GM21737 (cell line): ENCODE data around the gene SPRR5.

Experiments used
- ATAC-seq: cut with Tn5 transposase; IDR thresholded peaks from one replicate; pipeline ENCODE4 v1.9.1; 2021; ENCODE audit warnings: mild to moderate bottlenecking, moderate library complexity; ENCODE audit not compliant: unreplicated experiment

Gene SPRR5

DNA sequence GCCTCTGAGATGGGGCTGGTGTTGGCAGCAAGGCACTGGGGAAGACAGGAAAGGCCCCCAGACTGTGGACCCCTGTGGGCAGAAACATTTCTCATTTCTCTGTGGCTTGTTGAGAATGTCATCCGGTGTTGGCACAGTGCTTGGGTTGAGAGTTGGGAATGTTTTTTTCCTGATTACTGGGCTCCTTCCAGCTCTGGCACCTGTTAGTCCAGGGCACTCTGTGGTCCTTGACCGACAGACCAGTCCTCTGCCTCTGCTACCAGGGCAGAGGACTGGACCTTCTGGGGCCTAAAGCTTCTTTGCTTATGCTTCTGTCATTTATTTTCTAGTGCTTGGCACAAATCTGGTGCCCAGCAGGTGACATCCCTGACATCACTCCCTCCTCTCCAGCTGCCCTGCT lies 4.8 kb upstream of the SPRR5 start:
- no peak for ATAC-seq

DNA sequence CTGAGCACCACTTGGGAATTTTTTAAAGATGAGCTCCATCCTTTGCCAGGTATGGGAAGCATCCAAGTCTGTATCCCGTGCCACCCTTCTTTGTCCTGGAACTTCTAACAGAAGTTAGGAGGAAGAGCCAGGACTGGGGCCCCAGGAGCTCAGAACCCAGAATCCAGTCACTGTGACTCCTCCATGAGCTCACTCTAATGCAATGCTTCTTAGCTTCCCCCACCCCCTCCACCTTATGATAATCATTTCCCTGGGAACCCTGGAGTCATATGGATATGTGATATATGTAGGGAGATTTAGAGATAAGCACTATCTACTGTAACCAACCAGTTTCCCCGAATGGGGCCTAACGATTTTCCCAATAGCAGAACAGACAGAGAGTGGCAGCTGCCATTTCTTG lies 758 bp upstream of the SPRR5 start:
- ATAC-seq, result no peak

DNA sequence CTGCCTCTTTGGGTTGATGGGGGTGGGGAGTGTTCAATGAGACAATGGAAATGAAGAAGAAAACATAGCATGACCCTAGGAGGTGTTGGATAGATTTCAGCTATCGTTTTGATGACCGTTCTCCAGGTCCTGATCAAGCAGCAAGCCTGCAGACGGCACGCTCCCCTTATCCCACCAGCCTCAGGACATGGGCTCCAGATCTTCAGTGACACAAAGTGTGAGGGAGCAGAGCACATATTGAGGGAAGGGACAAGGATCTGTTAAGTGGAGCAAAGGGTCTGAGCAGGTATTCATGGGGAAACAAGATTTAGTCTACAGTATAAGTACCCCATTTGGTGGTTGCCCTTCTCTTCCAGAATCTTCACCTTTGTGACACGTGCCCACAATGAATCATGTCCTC lies 4.7 kb downstream of the SPRR5 start:
- ATAC-seq, result no peak

DNA sequence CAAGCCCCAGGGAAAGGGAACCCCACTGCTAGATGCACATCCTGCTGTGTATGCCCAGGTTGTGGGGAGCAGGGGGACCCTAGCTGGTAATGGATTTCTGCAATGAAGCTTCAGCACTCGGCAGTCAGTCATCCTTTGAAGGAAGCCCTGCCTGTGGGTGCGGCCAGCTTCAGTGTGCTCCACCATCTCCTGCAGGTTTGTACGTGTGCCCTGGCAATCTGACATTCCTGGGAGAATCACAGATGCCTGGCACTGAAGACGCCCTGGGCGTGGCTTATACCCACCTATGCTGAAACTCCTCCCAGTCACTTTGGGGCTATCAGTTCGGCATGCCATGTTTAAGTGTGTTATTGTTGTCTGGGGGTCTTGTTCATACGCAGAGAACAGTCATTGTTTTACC lies 6.8 kb downstream of the SPRR5 start:
- no peak for ATAC-seq

DNA sequence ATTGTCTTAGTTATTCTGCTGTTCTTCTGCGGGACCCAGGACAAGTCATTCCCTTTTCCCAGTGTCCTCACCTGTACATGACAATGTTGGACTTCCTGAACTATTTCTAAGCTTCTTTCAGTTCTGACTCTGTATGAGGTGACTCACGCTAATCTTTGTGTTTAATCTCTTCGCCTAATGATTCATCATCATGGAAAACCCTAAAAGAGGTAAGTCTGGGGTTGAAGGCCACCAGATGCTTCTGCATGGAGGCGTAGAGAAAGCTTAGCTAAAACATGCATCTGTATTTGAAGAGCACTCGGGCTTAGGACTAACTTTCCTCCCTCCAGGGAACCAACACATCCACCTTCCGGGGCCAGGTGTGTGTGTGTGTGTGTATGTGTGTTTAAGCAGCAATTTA lies 7.4 kb downstream of the SPRR5 start:
- ATAC-seq, result no peak

DNA sequence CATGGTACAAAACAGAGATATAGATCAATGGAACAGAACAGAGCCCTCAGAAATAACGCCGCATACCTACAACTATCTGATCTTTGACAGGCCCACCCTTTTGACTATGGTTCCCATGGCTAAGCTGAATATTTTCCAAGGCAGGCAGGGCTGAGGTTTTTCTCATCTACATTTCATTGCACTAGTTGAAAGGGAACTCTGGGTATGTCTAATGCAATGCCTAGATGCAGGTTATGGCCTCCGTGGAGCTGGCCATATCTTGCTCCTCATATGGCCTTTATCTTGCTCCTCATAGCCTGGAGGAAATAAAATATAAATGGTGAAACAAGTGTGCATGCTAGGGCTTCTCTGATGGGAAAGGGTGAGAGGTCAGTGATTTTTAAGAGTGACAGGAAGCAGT lies 10.6 kb downstream of the SPRR5 start:
- ATAC-seq, result no peak

DNA sequence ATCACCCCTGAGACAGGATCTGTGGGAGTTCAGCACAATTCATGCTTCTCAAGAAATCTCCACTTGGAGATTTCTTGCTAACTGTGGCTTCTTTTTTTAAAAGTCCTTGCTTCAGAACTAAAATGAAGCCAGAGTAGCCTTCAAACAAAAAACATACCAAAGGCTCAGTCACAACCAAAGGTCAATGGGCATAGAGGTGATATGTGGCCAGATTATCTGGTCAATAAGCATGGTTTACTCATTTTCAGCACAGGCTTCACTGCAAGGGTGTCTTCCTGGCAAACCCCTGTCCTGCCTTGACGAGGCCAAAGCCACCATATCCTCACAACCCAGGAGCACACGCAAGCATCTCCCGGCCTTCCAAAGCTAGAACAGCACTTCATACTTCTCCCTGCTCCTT lies 12.3 kb downstream of the SPRR5 start:
- ATAC-seq, result no peak

DNA sequence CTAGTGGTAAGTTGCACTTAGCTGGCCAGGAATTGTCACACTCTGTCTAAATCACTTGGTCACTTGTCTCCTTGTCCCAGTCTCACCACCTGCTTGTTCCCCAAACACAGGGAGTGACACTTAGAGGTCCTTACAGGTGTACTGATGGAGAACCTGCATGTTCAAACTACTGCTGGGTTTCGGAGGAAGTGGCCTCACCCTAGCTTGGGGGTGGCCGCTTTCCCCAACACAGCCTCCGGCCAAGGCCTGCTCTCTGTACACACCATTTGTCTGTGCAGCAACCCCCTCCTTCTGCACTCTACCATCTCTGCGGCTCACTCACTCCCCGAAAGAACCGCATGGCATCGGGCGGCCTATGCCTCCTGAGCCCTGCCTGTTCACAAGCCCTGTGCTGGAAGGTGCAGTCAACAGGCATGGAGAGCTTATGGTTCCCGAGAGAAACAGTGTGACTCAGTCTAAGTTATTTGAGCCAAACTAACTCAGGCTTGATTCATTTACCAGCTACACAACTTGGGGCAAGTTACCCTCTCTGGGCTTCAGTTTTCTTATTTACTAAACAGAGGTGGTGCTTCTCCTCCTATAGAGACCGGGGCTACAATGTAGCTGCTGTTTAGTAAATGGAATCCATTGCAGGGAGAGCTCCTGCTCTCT lies 12.9 kb downstream of the SPRR5 start:
- no peak for ATAC-seq

DNA sequence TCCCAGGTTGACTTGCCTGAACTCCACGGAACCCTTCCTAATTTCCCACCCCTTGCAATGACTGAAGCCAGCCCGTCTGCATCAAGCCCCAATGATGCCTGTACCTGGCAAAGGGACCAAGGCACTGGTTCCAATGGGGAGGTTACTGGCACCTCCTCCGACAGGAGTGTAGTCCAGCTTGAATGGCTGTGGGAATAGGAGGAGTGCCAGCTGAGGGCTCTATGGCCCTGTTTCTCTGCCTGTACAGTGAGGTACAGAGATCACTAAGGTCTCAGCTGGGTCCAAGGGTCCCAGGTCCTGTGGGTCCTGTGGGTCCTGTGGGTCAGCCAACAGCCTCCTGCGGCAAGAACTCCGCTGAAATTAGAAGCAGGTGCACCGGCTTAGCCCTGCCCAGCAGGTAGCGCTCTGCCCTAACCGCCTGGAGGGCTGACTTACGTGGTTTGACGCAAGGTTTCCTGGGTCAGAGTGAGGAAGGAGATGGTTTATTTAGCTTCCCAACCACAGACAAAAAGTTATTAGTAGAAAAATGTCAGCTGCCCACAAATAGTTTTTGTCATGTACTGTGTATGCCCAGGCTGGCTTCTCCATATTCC lies 13.5 kb downstream of the SPRR5 start:
- no peak for ATAC-seq

DNA sequence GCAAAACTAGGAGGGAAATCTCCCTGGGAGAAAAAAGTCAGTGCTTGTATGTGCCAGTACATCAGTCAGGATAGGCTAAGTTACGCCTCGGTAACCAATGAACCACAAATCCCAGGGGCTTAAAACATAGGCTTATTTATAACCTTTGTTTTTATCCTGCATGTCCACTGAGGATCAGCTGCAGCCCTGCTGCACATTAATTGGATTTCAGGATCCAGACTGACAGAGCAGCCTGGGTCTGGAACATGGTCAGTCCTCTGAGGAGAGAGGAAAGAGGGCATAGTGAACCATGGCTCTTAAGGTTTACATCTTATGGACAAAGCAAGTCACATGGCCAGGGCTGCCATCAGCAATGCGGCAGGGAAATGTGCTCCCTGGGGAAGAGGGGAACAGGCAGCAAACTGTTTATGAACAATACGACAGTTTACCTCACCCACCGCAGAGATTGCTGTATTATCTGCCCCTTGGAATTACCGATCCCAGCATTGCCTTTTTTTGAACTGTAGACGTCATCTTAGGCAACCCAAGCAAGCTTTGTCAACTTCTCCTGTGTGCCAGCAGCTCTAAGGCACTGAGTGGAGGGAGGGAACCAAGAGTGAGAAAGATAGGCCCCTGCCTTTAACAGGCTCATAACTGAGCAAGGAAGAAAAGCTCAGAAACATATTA lies 14.4 kb downstream of the SPRR5 start:
- no peak for ATAC-seq

DNA sequence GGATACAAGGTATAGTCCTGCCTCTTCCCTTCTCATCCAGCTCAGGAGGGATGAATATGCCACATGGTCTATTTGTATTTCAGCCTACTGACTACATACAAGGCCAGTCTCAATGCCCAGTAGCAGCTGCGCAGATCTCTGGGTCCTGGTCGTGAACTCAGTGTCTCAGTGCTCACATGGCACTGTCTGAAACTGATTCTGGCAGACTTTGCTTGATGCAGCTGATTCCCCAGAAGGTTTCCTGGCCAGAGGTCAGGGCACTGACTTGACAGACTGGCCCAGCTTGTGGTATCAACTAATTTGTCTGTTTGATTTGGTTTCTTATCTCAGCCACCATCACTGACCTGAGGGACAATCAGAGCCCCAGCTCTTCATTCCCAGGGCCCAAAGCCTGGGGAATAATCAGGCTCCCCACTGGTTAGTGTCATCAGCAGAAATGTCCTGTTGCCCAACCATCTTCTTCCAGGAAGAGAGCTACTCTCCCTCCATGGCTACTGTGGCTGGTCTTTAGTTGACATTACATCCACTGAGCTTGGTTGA lies 15.9 kb downstream of the SPRR5 start:
- ATAC-seq, result no peak

DNA sequence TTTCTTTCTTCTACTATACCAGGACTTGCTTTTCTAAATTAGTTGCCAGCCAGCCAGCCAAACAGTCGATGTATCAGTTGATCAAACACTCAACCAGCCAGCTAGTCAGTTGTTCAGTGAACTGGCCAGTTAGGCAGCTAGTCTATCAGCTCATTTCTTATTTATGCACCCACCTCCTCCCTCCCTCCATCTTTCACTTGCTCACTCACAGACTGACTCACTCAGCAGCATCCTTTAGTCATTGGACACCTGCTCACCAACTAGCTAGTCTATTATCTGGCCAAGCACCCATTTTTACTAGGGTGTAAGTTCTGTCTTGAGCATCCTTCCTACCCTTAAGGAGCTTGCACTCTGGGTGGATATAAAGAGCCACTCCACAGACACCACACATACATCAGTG lies 17.5 kb downstream of the SPRR5 start:
- no peak for ATAC-seq

DNA sequence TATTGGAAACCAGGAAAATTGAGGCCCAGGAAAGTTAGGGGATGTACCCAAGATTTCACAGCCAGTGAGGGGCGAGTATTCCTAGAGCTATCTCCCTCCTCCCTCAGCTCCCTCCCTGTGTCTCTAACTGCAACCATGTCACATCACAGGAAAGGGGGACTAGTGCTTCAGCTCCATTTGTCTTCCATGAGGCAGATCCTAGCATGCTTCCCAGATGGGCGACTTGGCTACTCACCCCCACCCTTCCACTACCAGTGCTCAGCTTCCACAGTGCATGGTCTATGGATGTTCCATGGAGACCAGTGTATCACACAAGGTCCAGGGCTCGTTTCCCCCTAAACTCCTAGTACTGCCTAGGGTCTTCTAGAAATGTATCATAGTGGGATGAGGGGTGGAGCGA lies 18.8 kb downstream of the SPRR5 start:
- ATAC-seq, result no peak

DNA sequence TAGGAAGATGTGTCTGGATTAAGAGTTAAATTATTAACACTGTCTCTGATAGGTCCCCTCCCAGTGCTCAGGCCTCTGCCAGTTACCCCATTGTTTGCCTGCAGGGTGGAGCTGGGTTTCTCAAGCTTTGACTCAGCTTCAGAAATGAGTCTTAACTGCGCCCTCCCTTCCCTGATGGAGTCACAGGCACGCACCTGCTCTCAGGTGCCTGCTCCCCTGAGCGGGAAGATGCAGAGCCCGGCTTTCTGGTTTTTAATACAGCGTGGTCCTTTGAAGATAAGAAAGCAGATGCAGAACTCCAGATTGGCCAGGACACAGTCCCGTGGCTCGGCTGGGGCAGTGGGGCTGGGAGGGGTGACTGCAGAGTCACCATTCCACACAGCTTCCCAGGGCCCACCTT lies 20.2 kb downstream of the SPRR5 start:
- ATAC-seq, result no peak

DNA sequence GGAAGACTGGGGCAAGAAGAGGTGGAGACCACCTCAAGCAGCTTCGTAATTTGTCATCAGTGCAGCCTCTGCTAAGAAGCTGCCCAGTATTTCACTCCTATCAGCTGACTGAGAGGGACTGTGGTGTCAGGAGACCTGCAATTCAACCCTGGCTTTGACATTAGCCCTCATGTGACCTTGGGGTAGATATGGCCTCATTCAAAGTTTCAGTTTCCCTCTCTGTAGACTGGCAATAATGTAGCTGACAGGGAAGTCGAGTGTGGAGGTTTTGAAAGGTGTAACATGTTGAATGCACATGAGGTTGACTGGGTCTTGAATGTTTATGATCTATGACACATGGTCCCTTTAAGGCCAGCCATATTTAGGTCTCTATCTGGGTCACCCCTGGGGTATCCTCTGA lies 21.2 kb downstream of the SPRR5 start:
- peak; percentile 72 for ATAC-seq

DNA sequence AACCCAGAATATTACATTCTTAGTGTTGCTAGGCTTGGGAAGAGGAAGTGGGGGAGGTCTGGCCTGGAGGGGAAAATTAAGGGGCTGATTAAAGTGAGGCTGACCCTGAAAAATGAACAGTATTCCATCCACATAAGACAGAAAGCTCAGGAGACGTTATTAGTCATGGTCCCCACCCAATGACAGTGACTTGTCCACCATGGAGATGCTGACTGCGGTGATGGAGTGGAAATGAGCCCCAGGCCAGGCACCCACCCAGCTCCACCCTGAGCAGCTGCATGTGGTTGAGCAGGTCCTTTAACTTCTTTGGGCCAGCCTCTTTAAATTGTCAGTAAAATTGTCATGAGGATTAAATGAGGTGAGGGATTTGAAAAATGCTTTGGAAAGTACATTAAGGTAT lies 22.0 kb downstream of the SPRR5 start:
- no peak for ATAC-seq

DNA sequence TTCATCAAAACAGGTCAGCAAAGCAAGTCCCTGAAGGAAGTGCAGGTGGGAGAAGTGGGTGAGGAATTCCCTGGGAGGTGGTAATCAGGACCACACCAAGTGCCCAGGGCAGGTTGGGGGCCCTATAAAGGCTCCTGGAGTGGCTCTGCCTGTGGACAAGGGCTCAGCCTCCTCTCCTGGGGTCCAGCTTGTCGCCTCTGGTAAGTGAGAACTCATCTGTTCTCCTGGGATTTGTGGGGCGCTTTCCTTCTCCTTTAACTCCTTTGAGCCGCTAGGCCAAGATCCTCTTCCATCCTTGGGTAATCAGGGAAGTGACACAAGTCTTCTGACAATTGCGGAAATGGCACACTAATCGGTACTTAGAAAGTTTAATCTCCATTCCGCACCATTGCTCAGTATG lies 23.5 kb downstream of the SPRR5 start, which contains the start of gene SPRR4:
Gene SPRR4, plus strand, starts transcription at position 154 of the 400 bp plus-strand sequence. CDS start 1,243 bp downstream, outside the sequence.
- ATAC-seq, result no peak

DNA sequence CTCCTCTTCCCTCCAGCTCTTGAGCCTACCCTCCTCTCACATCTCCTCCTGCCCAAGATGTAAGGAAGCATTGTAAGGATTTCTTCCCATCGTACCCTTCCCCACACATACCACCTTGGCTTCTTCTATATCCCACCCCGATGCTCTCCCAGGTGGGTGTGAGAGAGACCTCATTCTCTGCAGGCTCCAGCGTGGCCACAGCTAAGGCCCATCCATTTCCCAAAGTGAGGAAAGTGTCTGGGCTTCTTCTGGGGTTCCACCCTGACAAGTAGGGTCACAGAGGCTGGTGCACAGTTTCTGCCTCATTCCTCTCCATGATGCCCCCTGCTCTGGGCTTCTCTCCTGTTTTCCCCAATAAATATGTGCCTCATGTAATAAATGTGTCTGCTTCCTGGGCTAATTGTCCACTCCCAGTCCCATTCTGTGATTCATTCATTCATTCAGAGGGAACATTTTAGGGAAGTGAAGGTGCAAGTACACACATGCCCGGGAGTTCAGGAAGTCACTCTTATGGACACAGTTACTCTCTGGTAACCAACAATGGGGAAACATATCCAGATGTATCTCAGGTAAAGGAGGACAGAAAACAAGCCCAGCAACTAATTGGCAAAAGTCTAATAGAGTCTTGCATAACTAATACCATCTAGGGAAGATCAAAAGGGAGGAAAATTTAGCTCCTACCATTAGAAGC lies 25.3 kb downstream of the SPRR5 start:
- ATAC-seq, result no peak

DNA sequence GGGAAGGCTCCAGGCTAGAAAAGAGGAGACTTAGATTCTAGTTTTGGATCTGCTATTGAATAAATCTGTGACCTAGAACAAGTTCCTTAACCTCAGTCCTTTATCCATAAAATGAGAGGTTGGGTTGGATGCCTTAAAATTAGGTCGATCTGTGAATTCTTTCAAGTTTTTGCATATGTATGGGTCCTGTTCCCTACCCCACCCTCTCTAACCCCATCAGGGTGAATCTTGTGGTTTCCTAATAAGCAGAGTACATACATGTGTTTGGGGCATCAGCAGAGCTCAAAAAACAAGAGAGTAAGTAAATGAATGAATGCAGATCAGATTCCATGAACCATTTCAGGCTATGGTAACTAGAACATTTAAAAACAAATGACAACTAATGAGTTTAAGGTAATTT lies 29.7 kb downstream of the SPRR5 start:
- ATAC-seq, result no peak

DNA sequence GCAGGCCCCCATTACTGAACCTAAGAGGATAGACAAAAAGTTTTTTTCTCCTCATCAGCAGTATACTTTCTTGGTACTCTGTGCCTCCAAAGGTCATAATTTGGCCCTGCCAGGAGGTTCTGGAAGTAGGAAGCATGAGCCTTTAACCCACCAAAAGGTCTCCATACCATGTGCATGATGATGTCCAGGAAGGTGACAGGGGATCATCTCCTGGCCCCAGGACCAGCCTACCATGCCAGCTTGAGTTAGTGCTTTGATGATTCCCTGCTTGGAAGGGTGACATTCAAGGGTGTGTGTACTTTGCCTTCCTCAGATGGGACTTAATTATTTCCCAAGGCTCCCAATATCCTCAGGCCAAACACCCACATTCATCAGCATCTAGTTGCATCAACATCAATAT lies 30.6 kb downstream of the SPRR5 start:
- ATAC-seq, result no peak

DNA sequence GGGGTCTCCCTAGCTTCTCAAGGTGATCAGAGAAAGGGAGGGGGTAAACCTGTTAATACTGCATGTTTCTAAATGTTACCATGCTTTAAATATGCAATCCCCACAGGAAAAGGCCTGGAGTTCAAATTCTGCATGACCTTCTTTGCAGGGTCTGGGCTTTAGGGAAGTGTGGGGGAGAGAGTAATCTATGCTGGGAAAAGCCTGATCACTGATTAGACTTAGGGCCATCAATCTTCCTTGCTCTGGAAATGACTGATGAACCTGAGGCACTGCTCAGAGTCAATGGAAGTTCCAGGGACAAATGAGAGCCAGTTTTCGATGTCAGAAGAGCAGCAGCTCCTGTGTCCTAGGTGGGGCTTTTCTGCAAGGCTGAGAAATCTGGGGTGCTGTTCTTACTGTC lies 33.7 kb downstream of the SPRR5 start:
- ATAC-seq, result no peak
